Fibroblast of mammary gland (primary cell): ENCODE data around the gene CYBA.
"Not testable (repeated sequence)": the region's sequence is repeated elsewhere in the genome, so short reads cannot be mapped to it uniquely, and the experiment has no call there.

Experiments used
- DNase-seq: peaks from one replicate; pipeline ENCODE4 v3.0.0-alpha.2; 2010; ENCODE audit warnings: low read depth
- H3K4me3 ChIP-seq: 2 replicates; pipeline ENCODE4 v1.5.1; 2011; ENCODE audit warnings: low read depth, mild to moderate bottlenecking, low read length, moderate library complexity; ENCODE audit not compliant: control insufficient read depth
- TF ChIP-seq, protein P1 (sequence below): conservative IDR thresholded peaks from 2 replicates; pipeline ENCODE4 v1.5.1; 2011; ENCODE audit warnings: low read depth, low read length, inconsistent platforms; ENCODE audit not compliant: control insufficient read depth, insufficient read depth

Gene CYBA

GRCh38 chr16:88613293-88613692 is 37.6 kb downstream of the CYBA start:
- DNase-seq, result no peak
- TF ChIP-seq, protein P1, sequence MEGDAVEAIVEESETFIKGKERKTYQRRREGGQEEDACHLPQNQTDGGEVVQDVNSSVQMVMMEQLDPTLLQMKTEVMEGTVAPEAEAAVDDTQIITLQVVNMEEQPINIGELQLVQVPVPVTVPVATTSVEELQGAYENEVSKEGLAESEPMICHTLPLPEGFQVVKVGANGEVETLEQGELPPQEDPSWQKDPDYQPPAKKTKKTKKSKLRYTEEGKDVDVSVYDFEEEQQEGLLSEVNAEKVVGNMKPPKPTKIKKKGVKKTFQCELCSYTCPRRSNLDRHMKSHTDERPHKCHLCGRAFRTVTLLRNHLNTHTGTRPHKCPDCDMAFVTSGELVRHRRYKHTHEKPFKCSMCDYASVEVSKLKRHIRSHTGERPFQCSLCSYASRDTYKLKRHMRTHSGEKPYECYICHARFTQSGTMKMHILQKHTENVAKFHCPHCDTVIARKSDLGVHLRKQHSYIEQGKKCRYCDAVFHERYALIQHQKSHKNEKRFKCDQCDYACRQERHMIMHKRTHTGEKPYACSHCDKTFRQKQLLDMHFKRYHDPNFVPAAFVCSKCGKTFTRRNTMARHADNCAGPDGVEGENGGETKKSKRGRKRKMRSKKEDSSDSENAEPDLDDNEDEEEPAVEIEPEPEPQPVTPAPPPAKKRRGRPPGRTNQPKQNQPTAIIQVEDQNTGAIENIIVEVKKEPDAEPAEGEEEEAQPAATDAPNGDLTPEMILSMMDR, result no peak
- H3K4me3 ChIP-seq, result no peak overlapping the region

GRCh38 chr16:88610909-88611812 is 39.7 kb downstream of the CYBA start:
- no peak overlapping the region for H3K4me3 ChIP-seq
- DNase-seq, result no peak
- TF ChIP-seq, protein P1, result no peak

DNA sequence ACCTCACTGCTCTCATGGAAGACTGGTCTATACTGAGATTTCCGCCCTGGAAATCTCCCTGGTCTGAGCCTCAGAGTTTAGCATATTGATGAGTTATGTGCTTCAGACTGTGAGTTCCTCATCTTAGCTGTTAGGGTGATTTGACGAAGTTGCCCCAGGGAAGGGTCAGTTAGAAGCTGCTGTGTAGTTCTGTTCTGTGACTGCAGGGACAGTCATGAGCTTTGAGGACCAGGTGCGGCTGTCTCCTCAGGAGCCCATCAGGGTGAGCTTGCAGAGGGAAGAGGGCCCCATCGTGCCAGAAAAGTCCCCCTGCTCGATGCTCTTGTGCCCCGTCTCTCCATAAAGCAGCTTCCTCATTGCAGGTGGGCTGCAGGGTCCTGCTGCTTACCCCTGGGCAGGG is 40.8 kb downstream of the CYBA start:
- H3K4me3 ChIP-seq, result no peak overlapping the region
- DNase-seq, result no peak
- TF ChIP-seq, protein P1, result peak; percentile 7

GRCh38 chr16:88609426-88609825 is 41.4 kb downstream of the CYBA start:
- H3K4me3 ChIP-seq, DNase-seq: not testable (repeated sequence)

DNA sequence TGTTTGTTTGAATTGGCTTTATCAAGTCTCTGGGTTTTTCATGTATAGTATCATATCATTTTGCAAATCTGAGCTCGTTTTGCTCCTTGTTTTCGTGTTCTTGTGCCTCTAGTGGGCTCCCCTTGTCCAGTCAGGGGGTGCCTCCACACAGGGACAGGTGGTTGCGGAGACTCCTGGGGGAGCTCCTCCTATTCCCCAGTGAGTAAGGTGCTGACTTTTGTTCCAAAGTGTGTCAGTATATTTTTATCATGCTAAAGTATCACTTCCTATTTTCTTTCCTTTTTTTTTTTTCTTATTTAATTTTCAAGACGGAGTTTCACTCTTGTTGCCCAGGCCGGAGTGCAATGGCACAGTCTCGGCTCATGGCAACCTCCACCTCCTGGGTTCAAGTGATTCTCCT is 42.8 kb downstream of the CYBA start:
- H3K4me3 ChIP-seq, result no peak overlapping the region
- no peak for DNase-seq
- TF ChIP-seq, protein P1, result no peak

DNA sequence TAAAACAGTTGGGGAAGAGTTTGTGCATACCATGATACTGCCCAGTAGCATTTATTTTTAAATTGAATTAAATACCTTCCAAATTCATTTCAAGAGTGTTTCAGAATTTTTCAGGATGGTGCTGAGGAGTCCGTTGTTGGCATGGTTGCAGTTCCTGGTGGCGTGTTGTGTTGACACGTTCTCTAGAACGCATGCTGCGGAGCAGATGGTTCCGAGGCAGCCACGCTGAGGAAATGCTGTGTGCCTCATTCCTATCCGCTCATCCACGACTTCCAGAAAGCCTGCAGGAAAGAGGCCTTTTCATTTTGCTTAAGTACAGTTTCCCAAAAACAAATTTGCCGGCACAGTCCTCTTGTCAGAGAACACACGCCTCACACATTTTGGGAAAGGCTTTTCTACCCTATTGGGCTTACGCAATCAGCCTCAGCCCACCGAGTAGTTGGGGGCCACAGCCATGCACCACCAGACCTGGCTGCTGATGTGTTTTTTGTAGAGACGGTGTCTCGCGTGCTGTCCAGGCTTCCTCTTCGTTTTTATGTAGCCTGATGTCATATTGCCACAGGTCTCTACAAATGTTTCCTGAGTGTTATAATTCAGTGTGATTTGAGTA is 44.6 kb downstream of the CYBA start:
- no peak for DNase-seq
- no peak overlapping the region for H3K4me3 ChIP-seq

More for the DNA sequence above, 44.6 kb downstream of the CYBA start:
- TF ChIP-seq, protein P1, result no peak
